HEK293 (cell line): ENCODE data around the gene ATG101.

Experiments
- BCL11B ChIP-seq: fragments of 450-650 bp; formaldehyde crosslinking; IDR thresholded peaks from 2 replicates; pipeline ENCODE4 v1.5.1; 2016; ENCODE audit warnings: low read depth, missing biosample characterization, missing genetic modification characterization
- CTCF ChIP-seq: fragments of 450-650 bp; formaldehyde crosslinking; IDR thresholded peaks from 2 replicates; pipeline ENCODE4 v1.5.1; 2016; ENCODE audit warnings: missing biosample characterization, missing genetic modification characterization
- EGR2 ChIP-seq: fragments of 450-650 bp; formaldehyde crosslinking; IDR thresholded peaks from 2 replicates; pipeline ENCODE4 v1.5.1; 2016; ENCODE audit warnings: low read depth, missing biosample characterization, missing genetic modification characterization
- GLIS1 ChIP-seq: fragments of 450-650 bp; formaldehyde crosslinking; IDR thresholded peaks from 2 replicates; pipeline ENCODE4 v1.5.1; 2016; ENCODE audit warnings: missing biosample characterization, missing genetic modification characterization
- KLF17 ChIP-seq: fragments of 450-650 bp; formaldehyde crosslinking; IDR thresholded peaks from 2 replicates; pipeline ENCODE4 v1.5.1; 2016; ENCODE audit warnings: missing biosample characterization, missing genetic modification characterization
- KLF9 ChIP-seq: fragments of 450-650 bp; formaldehyde crosslinking; IDR thresholded peaks from 2 replicates; pipeline ENCODE4 v1.5.1; 2016; ENCODE audit warnings: missing biosample characterization, missing genetic modification characterization, low read depth
- PATZ1 ChIP-seq: fragments of 450-650 bp; formaldehyde crosslinking; IDR thresholded peaks from 2 replicates; pipeline ENCODE4 v1.5.1; 2016; ENCODE audit warnings: missing biosample characterization, missing genetic modification characterization
- PRDM10 ChIP-seq: fragments of 450-650 bp; formaldehyde crosslinking; IDR thresholded peaks from 2 replicates; pipeline ENCODE4 v1.5.1; 2016; ENCODE audit warnings: missing biosample characterization, missing genetic modification characterization
- SCRT2 ChIP-seq: fragments of 450-650 bp; formaldehyde crosslinking; IDR thresholded peaks from 2 replicates; pipeline ENCODE4 v1.5.1; 2016; ENCODE audit warnings: missing biosample characterization, missing genetic modification characterization
- TSHZ1 ChIP-seq: fragments of 450-650 bp; formaldehyde crosslinking; IDR thresholded peaks from 2 replicates; pipeline ENCODE4 v1.5.1; 2016; ENCODE audit warnings: missing biosample characterization, missing genetic modification characterization, borderline replicate concordance
- ZBTB17 ChIP-seq: fragments of 450-650 bp; formaldehyde crosslinking; IDR thresholded peaks from 2 replicates; pipeline ENCODE4 v1.5.1; 2016; ENCODE audit warnings: missing biosample characterization, missing genetic modification characterization
- ZBTB7A ChIP-seq: fragments of 450-650 bp; formaldehyde crosslinking; IDR thresholded peaks from 2 replicates; pipeline ENCODE4 v1.5.1; 2016; ENCODE audit warnings: low read depth, missing biosample characterization, missing genetic modification characterization
- ZEB2 ChIP-seq: fragments of 450-650 bp; formaldehyde crosslinking; IDR thresholded peaks from 2 replicates; pipeline ENCODE4 v1.5.1; 2016; ENCODE audit warnings: missing biosample characterization, missing genetic modification characterization
- ZFHX2 ChIP-seq: fragments of 450-650 bp; formaldehyde crosslinking; conservative IDR thresholded peaks from 2 replicates; pipeline ENCODE4 v1.5.1; 2016; ENCODE audit warnings: missing biosample characterization, missing genetic modification characterization
- ZNF146 ChIP-seq: fragments of 450-650 bp; formaldehyde crosslinking; IDR thresholded peaks from 2 replicates; pipeline ENCODE4 v1.5.1; 2016; ENCODE audit warnings: missing biosample characterization, missing genetic modification characterization
- ZNF18 ChIP-seq: fragments of 450-650 bp; formaldehyde crosslinking; IDR thresholded peaks from 2 replicates; pipeline ENCODE4 v1.5.1; 2016; ENCODE audit warnings: missing biosample characterization, missing genetic modification characterization
- ZNF391 ChIP-seq: fragments of 450-650 bp; formaldehyde crosslinking; IDR thresholded peaks from 2 replicates; pipeline ENCODE4 v1.5.1; 2016; ENCODE audit warnings: low read depth, missing biosample characterization, missing genetic modification characterization, borderline replicate concordance
- ZNF426 ChIP-seq: fragments of 450-650 bp; formaldehyde crosslinking; IDR thresholded peaks from 2 replicates; pipeline ENCODE4 v1.5.1; 2017; ENCODE audit warnings: missing biosample characterization, missing genetic modification characterization, mild to moderate bottlenecking, inconsistent platforms, moderate library complexity
- ZNF580 ChIP-seq: fragments of 450-650 bp; formaldehyde crosslinking; IDR thresholded peaks from 2 replicates; pipeline ENCODE4 v1.5.1; 2016; ENCODE audit warnings: missing biosample characterization, missing genetic modification characterization
- ZNF654 ChIP-seq: fragments of 450-650 bp; formaldehyde crosslinking; IDR thresholded peaks from 2 replicates; pipeline ENCODE4 v1.5.1; 2016; ENCODE audit warnings: low read depth, missing biosample characterization, missing genetic modification characterization
- ZNF785 ChIP-seq: fragments of 450-650 bp; formaldehyde crosslinking; IDR thresholded peaks from 2 replicates; pipeline ENCODE4 v1.5.1; 2016; ENCODE audit warnings: missing biosample characterization, missing genetic modification characterization
- ZNF791 ChIP-seq: fragments of 450-650 bp; formaldehyde crosslinking; IDR thresholded peaks from 2 replicates; pipeline ENCODE4 v1.5.1; 2016; ENCODE audit warnings: missing biosample characterization, missing genetic modification characterization

The ATG101 gene

GRCh38 chr12:52082988-52083637, 13.3 kb downstream of the ATG101 start (continued):
- TF ChIP-seq PATZ1 (tag by site-specific recombination) (peak; percentile 92), ZNF654 (tag by site-specific recombination) (peak; percentile 90), ZBTB17 (tag by site-specific recombination) (peak; percentile 91), EGR2 (peak; percentile 71), ZNF791 (tag by site-specific recombination) (no peak), ZNF785 (no peak), TSHZ1 (tag by site-specific recombination) (no peak), ZBTB7A (tag by site-specific recombination) (no peak), ZNF391 (tag by site-specific recombination) (0 out of 2 replicates have a peak, but pooled peaks have one; percentile 36), BCL11B (no peak), ZNF146 (tag by site-specific recombination) (no peak), SCRT2 (tag by site-specific recombination) (peak; percentile 86), ZNF580 (tag by site-specific recombination) (no peak), KLF17 (tag by site-specific recombination) (0 out of 2 replicates have a peak, but pooled peaks have one; percentile 43), ZNF18 (peak; percentile 95), ZFHX2 (tag by site-specific recombination) (peak; percentile 77), ZNF426 (tag by site-specific recombination) (no peak), PRDM10 (tag by site-specific recombination) (0 out of 2 replicates have a peak, but pooled peaks have one; percentile 17), KLF9 (tag by site-specific recombination) (peak; percentile 46; the same call in 1 of the 2 replicates), CTCF (tag by site-specific recombination) (peak; percentile 85), ZEB2 (tag by site-specific recombination) (0 out of 2 replicates have a peak, but pooled peaks have one; percentile 14), GLIS1 (tag by site-specific recombination) (peak; percentile 15; the same call in 1 of the 2 replicates)
